BJ (cell line): ENCODE data around the gene QSOX1. TPM values are rescaled to one million over a fixed set of nuclear protein-coding genes. Genes with fewer than 3 reads are reported as not detected.

Experiments
- CTCF ChIA-PET: fragments of 350-600 bp; formaldehyde crosslinking; extraction: SDS; loops from one replicate; lab custom pipeline; 2021; ENCODE audit warnings: antibody characterized with exemption, inconsistent platforms; lab: Yijun Ruan, JAX
- POLR2A ChIA-PET: fragments of 300-600 bp; sonication (Branson Sonifier 250); formaldehyde crosslinking; extraction: SDS; loops from one replicate; lab custom pipeline; 2021; ENCODE audit warnings: antibody characterized with exemption; lab: Charles Lee
- DNase-seq: peaks from one replicate; pipeline ENCODE4 v3.0.0-alpha.2; 2011; ENCODE audit warnings: low read depth
- H3K27me3 ChIP-seq: 2 replicates; pipeline ENCODE4 v1.6.0; 2011; ENCODE audit warnings: low read length; ENCODE audit not compliant: control insufficient read depth, insufficient read depth
- H3K36me3 ChIP-seq: 2 replicates; pipeline ENCODE4 v1.5.1; 2011; ENCODE audit warnings: low read length; ENCODE audit not compliant: control insufficient read depth, insufficient read depth
- H3K4me3 ChIP-seq: 2 replicates; pipeline ENCODE4 v1.5.1; 2011; ENCODE audit warnings: low read depth, mild to moderate bottlenecking, control low read depth, low read length
- polyA plus RNA-seq: library from polyadenylated mRNA; depleted of rRNA; stranded (reverse); fragments of >200 nt; gene quantifications from 2 replicates; pipeline ENCODE4 v1.2.3, GENCODE V29; 2011
- TF ChIP-seq, protein P1 (sequence below): IDR thresholded peaks from 2 replicates; pipeline ENCODE4 v1.5.1; 2011; ENCODE audit warnings: low read depth, mild to moderate bottlenecking, control low read depth, inconsistent platforms, low read length, moderate library complexity; ENCODE audit not compliant: insufficient read depth

QSOX1 gene
- polyA plus RNA-seq, 1 experiment: 503 TPM

- POLR2A ChIA-PET: interaction anchor here (0.6 kb wide), 1 partner anchor 881 kb away, joined by 3 read pairs; no protein-coding TSS in a partner anchor
- Histone ChIP-seq H3K27me3 (peaks cover 56% of the 10 kb centered on the region), H3K4me3 (peak overlapping the region; percentile 49), H3K36me3 (no peaks in the 10 kb centered on the region)
- CTCF ChIA-PET: interaction anchor here (1.1 to 2.2 kb wide), 4 partner anchors 17 to 252 kb away, joined by 3 to 8 read pairs (median 3); no protein-coding TSS in a partner anchor
- no peak for DNase-seq
- TF ChIP-seq, protein P1, sequence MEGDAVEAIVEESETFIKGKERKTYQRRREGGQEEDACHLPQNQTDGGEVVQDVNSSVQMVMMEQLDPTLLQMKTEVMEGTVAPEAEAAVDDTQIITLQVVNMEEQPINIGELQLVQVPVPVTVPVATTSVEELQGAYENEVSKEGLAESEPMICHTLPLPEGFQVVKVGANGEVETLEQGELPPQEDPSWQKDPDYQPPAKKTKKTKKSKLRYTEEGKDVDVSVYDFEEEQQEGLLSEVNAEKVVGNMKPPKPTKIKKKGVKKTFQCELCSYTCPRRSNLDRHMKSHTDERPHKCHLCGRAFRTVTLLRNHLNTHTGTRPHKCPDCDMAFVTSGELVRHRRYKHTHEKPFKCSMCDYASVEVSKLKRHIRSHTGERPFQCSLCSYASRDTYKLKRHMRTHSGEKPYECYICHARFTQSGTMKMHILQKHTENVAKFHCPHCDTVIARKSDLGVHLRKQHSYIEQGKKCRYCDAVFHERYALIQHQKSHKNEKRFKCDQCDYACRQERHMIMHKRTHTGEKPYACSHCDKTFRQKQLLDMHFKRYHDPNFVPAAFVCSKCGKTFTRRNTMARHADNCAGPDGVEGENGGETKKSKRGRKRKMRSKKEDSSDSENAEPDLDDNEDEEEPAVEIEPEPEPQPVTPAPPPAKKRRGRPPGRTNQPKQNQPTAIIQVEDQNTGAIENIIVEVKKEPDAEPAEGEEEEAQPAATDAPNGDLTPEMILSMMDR: no peak
Observed at GRCh38 chr1:180230791-180231505, 76.3 kb downstream of the QSOX1 start.

DNA sequence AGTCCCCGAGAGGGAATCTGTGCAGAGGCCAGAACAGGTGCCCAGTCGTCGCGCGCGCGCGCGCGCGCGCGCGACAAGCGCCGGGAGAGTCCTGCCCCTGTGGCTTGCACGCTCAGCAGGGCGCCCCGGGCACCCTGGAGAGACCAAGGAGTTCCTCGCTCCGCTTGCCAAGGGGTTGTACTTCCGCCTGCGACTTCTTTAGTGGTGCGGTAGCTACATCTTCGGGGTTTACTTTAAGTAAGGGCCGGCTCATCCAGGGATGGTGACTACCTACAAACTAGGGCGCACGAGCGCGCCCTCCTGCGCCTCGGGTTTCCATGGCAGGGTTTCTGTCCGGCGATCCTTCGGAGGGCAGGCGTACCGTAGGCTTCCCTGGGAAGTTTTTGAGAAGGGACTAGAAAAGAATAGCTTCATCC is 76.8 kb downstream of the QSOX1 start:
- Histone ChIP-seq H3K27me3 (peaks cover 56% of the 10 kb centered on the region), H3K36me3 (no peaks in the 10 kb centered on the region), H3K4me3 (peak overlapping the region; percentile 49)
- ChIA-PET POLR2A (interaction anchor here (0.6 kb wide), 1 partner anchor 880 kb away, joined by 3 read pairs; no protein-coding TSS in a partner anchor), CTCF (interaction anchor here (0.8 to 2.2 kb wide), 5 partner anchors 16 to 251 kb away, joined by 3 to 8 read pairs (median 3); no protein-coding TSS in a partner anchor)
- TF ChIP-seq, protein P1: 0 out of 2 replicates have a peak, but pooled peaks have one; percentile 5
- no peak for DNase-seq

DNA sequence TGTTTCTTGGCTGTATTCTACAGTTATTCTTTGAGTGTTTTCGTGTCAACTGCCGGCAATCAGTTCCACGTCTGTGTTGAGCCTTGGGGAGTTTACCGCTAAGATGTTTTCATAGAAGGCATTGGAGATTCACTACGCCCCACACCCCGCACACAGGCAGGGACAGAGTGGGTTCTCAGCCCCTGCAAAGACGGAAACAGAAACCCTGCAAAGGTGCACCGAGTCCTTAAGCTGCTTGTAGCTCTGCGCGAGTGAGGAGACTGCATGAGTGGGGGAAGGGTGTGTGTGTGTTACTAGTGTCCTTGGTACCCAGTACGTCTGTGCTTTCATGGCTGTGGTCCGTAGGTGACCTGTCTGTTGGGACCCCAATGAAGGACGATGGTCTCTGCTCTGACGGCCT is 77.3 kb downstream of the QSOX1 start:
- H3K36me3 ChIP-seq: no peaks in the 10 kb centered on the region
- DNase-seq: no peak
- ChIA-PET CTCF (interaction anchor here (0.8 to 2.2 kb wide), 4 partner anchors 20 to 251 kb away, joined by 3 to 8 read pairs (median 3); no protein-coding TSS in a partner anchor), POLR2A (no interaction called here)
- TF ChIP-seq, protein P1: no peak
- no peak overlapping the region for H3K4me3 ChIP-seq
- peaks cover 57% of the 10 kb centered on the region for H3K27me3 ChIP-seq

- ChIA-PET CTCF (interaction anchor here (2.2 kb wide), 1 partner anchor 19 kb away, joined by 8 read pairs; no protein-coding TSS in a partner anchor), POLR2A (no interaction called here)
Observed at GRCh38 chr1:180232521-180233043, 77.9 kb downstream of the QSOX1 start.

More at GRCh38 chr1:180232521-180233043, 77.9 kb downstream of the QSOX1 start:
- DNase-seq: no peak
- H3K4me3 ChIP-seq: no peak overlapping the region
- peaks cover 63% of the 10 kb centered on the region for H3K27me3 ChIP-seq
- TF ChIP-seq, protein P1: no peak
- no peaks in the 10 kb centered on the region for H3K36me3 ChIP-seq
